Central memory CD8-positive, alpha-beta T cell (primary cell): ENCODE measurements around the gene FAM83F.
A peak's percentile ranks its signal among the peaks of the same experiment; 100 is the strongest.

Experiments
- ATAC-seq: fragments of 150-1000 bp; cut with Tn5 transposase; replicated peaks from 2 replicates; pipeline ENCODE4 v1.10.0; 2022; ENCODE audit warnings: mild to moderate bottlenecking, moderate FRiP score, moderate number of reproducible peaks; ENCODE audit not compliant: poor library complexity, severe bottlenecking; ENCODE audit errors: extremely low read depth
- DNase-seq, 2 donors: peaks; one replicate each; pipeline ENCODE4 v3.0.0; 2021; ENCODE audit warnings: low spot score in 2 of 2
- H3K27ac Mint-ChIP-seq: one replicate; pipeline ENCODE4 v1.8.0; 2022; ENCODE audit warnings: low read depth, mild to moderate bottlenecking, moderate library complexity, mixed read lengths
- H3K27me3 Mint-ChIP-seq: one replicate; pipeline ENCODE4 v1.8.0; 2022; ENCODE audit warnings: mixed read lengths
- H3K36me3 Mint-ChIP-seq: one replicate; pipeline ENCODE4 v1.8.0; 2022; ENCODE audit warnings: mild to moderate bottlenecking, moderate library complexity, mixed read lengths; ENCODE audit not compliant: insufficient read depth
- H3K4me1 Mint-ChIP-seq: one replicate; pipeline ENCODE4 v1.8.0; 2022; ENCODE audit warnings: mixed read lengths
- H3K4me3 Mint-ChIP-seq: one replicate; pipeline ENCODE4 v1.8.0; 2022; ENCODE audit warnings: mild to moderate bottlenecking, moderate library complexity, mixed read lengths
- H3K9me3 Mint-ChIP-seq: one replicate; pipeline ENCODE4 v1.8.0; 2022; ENCODE audit warnings: mixed read lengths

Gene FAM83F

DNA sequence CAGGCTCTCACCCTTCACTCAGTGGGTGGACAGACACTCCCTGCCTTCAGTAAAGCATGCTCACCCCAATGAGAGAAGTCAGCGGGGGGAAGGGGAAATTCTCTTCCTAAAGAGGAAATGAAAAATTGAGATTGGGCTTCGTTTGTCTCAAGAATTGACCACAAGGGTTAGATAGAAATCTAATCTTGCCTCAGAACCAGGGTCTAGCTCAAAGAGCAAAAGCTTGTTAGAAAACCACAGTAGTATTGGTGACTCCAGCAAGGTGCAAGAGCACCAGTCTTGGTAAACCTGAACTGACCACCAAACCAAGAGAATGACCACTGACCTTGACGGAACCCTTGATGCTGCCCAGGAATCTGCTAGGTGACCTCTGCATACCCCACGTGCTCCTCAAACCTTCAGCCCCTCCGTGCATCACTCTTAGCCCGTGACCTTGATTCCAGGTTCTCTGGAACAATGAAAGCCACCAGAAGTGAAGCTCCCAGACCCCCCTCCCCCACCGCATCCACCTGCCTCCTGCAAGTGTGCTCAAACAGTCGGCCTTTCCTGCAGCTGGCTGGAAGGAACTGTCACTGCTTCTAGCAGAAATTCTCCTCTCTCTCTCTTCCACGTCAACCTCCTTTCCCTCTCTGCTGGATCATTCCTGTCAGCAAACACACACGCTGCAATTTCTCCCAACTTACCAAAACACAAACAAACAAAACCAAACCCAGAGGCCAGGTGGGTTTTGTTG, 37.7 kb upstream of the FAM83F start:
- H3K9me3 Mint-ChIP-seq, result no peaks in the 10 kb centered on the region
- peaks cover 83% of the 10 kb centered on the region for H3K4me1 Mint-ChIP-seq
- DNase-seq (no peak), ATAC-seq (no peak)
- H3K27me3 Mint-ChIP-seq, result no peaks in the 10 kb centered on the region
- peaks cover 83% of the 10 kb centered on the region for H3K36me3 Mint-ChIP-seq
- peak overlapping the region; percentile 84 for H3K27ac Mint-ChIP-seq
- H3K4me3 Mint-ChIP-seq, result no peak overlapping the region

GRCh38 chr22:39958009-39958711, 36.6 kb upstream of the FAM83F start:
- Mint-ChIP-seq H3K9me3 (no peaks in the 10 kb centered on the region), H3K4me3 (no peak overlapping the region), H3K4me1 (peaks cover 73% of the 10 kb centered on the region), H3K27ac (peak overlapping the region; percentile 84), H3K27me3 (no peaks in the 10 kb centered on the region), H3K36me3 (peaks cover 83% of the 10 kb centered on the region)
- ATAC-seq (no peak), DNase-seq (no peak)

GRCh38 chr22:39958949-39959639, 35.7 kb upstream of the FAM83F start:
- no peak overlapping the region for H3K4me3 Mint-ChIP-seq
- peaks cover 63% of the 10 kb centered on the region for H3K4me1 Mint-ChIP-seq
- H3K9me3 Mint-ChIP-seq, result no peaks in the 10 kb centered on the region
- DNase-seq, result no peak
- H3K27ac Mint-ChIP-seq, result peak overlapping the region; percentile 84
- ATAC-seq, result no peak
- H3K36me3 Mint-ChIP-seq, result peaks cover 84% of the 10 kb centered on the region
- no peaks in the 10 kb centered on the region for H3K27me3 Mint-ChIP-seq

DNA sequence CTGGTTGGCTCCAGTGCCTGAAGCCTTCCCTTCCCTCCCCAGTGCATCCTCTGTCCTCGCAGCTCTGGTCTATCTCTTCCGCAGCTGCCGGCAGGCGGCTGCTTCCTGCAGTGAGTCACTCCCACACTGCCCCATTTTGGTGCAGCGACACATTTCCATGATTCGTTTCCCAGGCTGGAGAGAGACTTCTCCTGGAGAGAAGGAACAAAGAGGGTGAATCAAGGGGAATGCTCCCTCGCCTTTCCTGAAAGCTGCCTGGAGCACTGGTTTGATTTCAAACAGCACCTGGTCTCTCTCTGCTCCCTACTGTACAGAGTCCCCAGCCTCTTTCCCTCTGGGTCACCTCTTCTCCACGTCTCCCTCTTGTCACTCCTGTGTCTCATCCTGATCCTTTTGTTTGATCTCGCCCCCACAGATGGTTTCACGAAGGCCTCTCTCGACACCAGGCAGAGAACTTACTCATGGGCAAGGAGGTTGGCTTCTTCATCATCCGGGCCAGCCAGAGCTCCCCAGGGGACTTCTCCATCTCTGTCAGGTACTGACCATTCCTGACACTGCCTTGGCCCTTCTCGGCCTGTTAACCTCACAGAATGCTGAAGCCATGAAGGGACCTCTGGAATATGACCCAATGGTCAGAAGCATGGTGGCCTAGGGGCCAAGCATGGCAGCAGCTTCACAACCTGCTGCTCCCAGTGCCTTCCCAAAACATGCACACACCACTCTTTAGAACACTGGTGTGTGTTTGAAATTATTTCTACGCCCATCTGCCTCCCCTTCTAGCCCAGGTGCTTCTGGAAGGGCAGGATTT, 34.9 kb upstream of the FAM83F start, which contains the start of gene TMA7B:
Gene TMA7B, plus strand, starts transcription at position 758 of the 808 bp plus-strand sequence. CDS start 3,978 bp downstream, outside the sequence.
- Mint-ChIP-seq H3K27me3 (no peaks in the 10 kb centered on the region), H3K9me3 (no peaks in the 10 kb centered on the region), H3K4me1 (peaks cover 63% of the 10 kb centered on the region), H3K27ac (peak within 1 kb of the TSS; percentile 84), H3K36me3 (peaks cover 85% of the 10 kb centered on the region), H3K4me3 (peak within 1 kb of the TSS; percentile 61)
- ATAC-seq (no peak), DNase-seq (no peak)

DNA sequence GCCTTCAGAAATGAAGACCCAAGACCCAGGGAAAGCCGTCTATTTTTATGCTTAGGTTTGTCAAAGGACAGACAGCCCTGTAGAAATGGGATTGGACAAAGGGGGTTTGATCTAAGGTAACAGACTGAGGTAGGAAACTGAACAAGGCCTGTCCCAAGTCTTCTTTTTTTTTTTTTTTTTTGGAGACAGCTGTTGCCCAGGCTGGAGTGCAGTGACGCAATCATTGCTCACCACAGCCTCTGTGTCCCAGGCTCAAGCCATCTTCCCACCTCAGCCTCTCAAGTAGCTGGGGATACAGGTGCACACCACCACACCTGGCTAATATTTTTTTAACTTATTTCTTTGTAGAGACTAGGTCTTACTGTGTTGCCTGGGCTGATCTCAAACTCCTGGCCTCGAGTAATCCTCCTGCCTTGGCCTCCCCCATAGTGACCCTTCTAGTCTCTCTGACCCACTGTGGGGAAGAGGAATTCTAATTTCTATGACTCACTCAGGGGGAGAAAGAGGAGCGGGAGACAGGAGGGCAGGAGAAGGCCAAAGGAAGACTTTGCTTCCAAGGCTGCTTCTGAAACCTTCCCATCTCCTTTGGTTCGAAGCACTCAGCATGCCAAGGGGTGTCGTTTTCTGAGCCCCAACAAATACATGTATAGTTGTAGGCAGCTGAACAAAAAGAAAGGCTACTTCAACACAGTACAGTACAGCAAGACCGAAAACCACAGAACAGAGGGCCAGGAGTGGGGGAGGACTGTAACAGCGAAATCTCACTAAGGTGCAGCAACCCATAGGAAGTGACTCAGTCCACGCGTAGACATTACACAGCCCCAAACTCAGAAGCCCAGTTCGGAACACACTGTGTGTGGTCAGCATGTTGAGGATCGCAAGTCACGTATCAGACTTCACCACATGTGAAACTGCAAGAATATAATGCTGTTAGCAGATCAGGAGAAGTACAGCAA, 33.7 kb upstream of the FAM83F start:
- DNase-seq (peak; percentile 36 to 70), ATAC-seq (peak; percentile 99)
- H3K9me3 Mint-ChIP-seq, result no peaks in the 10 kb centered on the region
- H3K36me3 Mint-ChIP-seq, result peaks cover 86% of the 10 kb centered on the region
- no peaks in the 10 kb centered on the region for H3K27me3 Mint-ChIP-seq
- peak overlapping the region; percentile 61 for H3K4me3 Mint-ChIP-seq
- peak overlapping the region; percentile 84 for H3K27ac Mint-ChIP-seq
- peaks cover 54% of the 10 kb centered on the region for H3K4me1 Mint-ChIP-seq

GRCh38 chr22:39962071-39962470, 32.7 kb upstream of the FAM83F start:
- H3K4me3 Mint-ChIP-seq, result peak overlapping the region; percentile 61

DNA sequence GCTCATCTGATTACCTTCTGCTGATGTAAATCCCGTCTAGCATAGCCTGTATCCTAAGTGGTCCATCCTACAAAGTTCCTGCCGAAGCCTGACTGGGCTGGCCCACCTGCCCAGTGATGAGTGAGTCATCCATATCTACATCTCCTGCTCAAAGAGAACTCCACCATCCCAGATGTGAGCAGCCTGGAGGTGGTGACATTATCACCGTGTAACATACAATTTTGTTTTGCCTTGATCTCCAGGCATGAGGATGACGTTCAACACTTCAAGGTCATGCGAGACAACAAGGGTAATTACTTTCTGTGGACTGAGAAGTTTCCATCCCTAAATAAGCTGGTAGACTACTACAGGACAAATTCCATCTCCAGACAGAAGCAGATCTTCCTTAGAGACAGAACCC, 29.0 kb upstream of the FAM83F start:
- Mint-ChIP-seq H3K36me3 (peaks cover 82% of the 10 kb centered on the region), H3K4me3 (no peak overlapping the region), H3K9me3 (no peaks in the 10 kb centered on the region), H3K27ac (no peak overlapping the region), H3K4me1 (peaks cover 22% of the 10 kb centered on the region), H3K27me3 (no peaks in the 10 kb centered on the region)
- no peak for DNase-seq
- ATAC-seq, result no peak

More at GRCh38 chr22:39962071-39962470, 32.7 kb upstream of the FAM83F start:
- Mint-ChIP-seq H3K27ac (peak overlapping the region; percentile 84), H3K36me3 (peaks cover 82% of the 10 kb centered on the region), H3K27me3 (no peaks in the 10 kb centered on the region), H3K9me3 (no peaks in the 10 kb centered on the region), H3K4me1 (peaks cover 50% of the 10 kb centered on the region)
- ATAC-seq, result no peak
- no peak for DNase-seq

DNA sequence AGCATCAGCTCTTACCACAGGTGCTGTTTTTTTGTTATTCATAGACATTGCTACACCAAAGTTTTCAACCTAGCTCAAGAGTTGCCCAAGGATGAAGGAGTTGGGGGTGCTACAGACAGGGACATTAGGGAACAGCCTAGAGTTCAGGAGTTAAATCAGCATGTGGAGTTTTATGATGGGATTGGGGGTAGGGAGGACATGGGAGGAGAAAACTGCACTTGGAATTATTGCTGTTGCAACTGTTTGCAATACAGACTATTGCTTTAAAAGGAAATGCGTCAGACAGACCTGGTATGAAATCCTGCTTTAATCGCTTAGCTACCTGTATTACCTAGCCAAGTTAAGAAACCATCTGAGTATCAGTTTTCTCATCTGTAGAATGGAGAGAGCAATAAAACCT, 28.3 kb upstream of the FAM83F start:
- Mint-ChIP-seq H3K36me3 (peaks cover 83% of the 10 kb centered on the region), H3K27me3 (no peaks in the 10 kb centered on the region), H3K9me3 (no peaks in the 10 kb centered on the region), H3K27ac (no peak overlapping the region), H3K4me3 (no peak overlapping the region), H3K4me1 (peaks cover 15% of the 10 kb centered on the region)
- DNase-seq, result no peak
- no peak for ATAC-seq

DNA sequence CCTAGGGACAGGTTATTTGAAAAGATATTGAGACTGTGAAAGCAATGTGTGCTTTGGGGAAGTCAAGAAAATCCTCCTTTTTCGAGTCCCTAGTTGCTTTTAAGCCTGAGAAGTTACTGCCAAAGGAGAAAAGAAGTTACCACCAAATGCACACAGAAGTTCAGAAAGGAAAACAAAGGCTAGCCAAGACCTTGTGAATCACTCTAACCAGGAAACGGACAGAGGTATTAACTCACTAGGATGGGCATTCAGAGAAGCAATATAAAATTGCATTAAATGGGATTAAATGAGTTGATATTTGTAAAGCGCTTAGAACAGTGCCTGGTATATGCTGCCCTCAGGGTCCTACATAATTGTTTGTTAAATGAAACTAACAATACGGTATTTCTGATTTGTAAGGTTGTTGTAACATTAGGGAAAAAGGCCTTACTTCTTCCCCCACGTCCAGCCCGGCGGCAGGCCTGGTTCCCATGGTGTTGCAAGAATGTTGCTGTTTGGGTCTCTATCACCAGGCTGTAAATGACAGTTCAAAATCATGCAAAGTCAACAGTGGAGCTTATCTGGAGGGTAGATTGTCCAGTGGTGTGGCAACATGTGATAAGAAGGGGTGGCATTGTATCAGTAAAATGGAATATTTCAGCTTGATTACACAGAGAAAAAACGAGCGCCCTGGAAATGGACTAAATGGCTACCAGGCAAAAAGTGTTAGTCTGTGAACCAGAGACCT, 27.5 kb upstream of the FAM83F start:
- peaks cover 84% of the 10 kb centered on the region for H3K36me3 Mint-ChIP-seq
- ATAC-seq (no peak), DNase-seq (no peak)
- H3K9me3 Mint-ChIP-seq, result no peaks in the 10 kb centered on the region
- peaks cover 14% of the 10 kb centered on the region for H3K4me1 Mint-ChIP-seq
- no peak overlapping the region for H3K4me3 Mint-ChIP-seq
- no peak overlapping the region for H3K27ac Mint-ChIP-seq
- H3K27me3 Mint-ChIP-seq, result no peaks in the 10 kb centered on the region

GRCh38 chr22:39967996-39968972, 26.5 kb upstream of the FAM83F start:
- H3K27ac Mint-ChIP-seq, result peak overlapping the region; percentile 4
- H3K4me1 Mint-ChIP-seq, result peaks cover 22% of the 10 kb centered on the region
- ATAC-seq (no peak), DNase-seq (no peak)
- no peak overlapping the region for H3K4me3 Mint-ChIP-seq
- H3K9me3 Mint-ChIP-seq, result no peaks in the 10 kb centered on the region
- H3K27me3 Mint-ChIP-seq, result no peaks in the 10 kb centered on the region
- peaks cover 83% of the 10 kb centered on the region for H3K36me3 Mint-ChIP-seq
